Testis (tissue), 3 donors: ENCODE measurements around the gene CGNL1. TPM values are rescaled to one million over a fixed set of nuclear protein-coding genes. Genes with fewer than 3 reads are reported as not detected.

Experiments used
- DNase-seq: peaks from one replicate; pipeline ENCODE4 v3.0.0-alpha.2; 2019
- H3K27ac ChIP-seq, 2 donors: fragments of 200-600 bp; sonication (generic); one replicate each; pipeline ENCODE4 v1.5.1; 2019
- H3K27me3 ChIP-seq: fragments of 200-600 bp; sonication (generic); one replicate; pipeline ENCODE4 v1.5.1; 2019
- H3K36me3 ChIP-seq: fragments of 200-600 bp; sonication (generic); one replicate; pipeline ENCODE4 v1.5.1; 2017; ENCODE audit warnings: low read depth; ENCODE audit errors: missing control alignments
- H3K4me1 ChIP-seq: fragments of 200-600 bp; sonication (generic); one replicate; pipeline ENCODE4 v1.5.1; 2019
- H3K4me3 ChIP-seq, 2 donors: fragments of 200-600 bp; sonication (generic); one replicate each; pipeline ENCODE4 v1.5.1; 2017 to 2019
- H3K9me3 ChIP-seq: fragments of 200-600 bp; sonication (generic); one replicate; pipeline ENCODE4 v1.5.1; 2017
- CTCF ChIP-seq, 3 experiments: fragments of 450-650 bp in 2 of 3; fragments of 200-600 bp in 1 of 3; sonication (generic) in 1 of 3; IDR thresholded peaks; one replicate each; pipeline ENCODE4 v1.5.1; 2016 to 2019; ENCODE audit warnings: antibody characterized with exemption in 3 of 3, mild to moderate bottlenecking in 2 of 3, moderate library complexity in 1 of 3
- POLR2A ChIP-seq: fragments of 450-650 bp; IDR thresholded peaks from one replicate; pipeline ENCODE4 v1.6.1; 2017; ENCODE audit warnings: antibody characterized with exemption, mild to moderate bottlenecking, moderate library complexity
- whole genome bisulfite sequencing, 2 donors: methylation state at CpG; one replicate each; pipeline ENCODE4 v1.1.5; 2018; 5-methylcytosine and 5-hydroxymethylcytosine counted together
- intact Hi-C: fragments of 100-400 bp; cut with DNase I; formaldehyde crosslinking; loops from one replicate; pipeline ENCODE4 v1.15.1; 2023; ENCODE audit warnings: low total_unique reads
- polyA plus RNA-seq: library from polyadenylated mRNA; stranded (reverse); fragments of 350-450 nt; fragmentation: Illumina TruSeq; extraction: RNeasy Lipid Tissue Mini Kit (QIAGEN cat#74804); gene quantifications from one replicate; pipeline ENCODE4 v1.2.3, GENCODE V29; 2014; ENCODE audit warnings: low read depth, low replicate concordance; ENCODE audit not compliant: insufficient read depth
- total RNA-seq, 2 donors: library from RNA; depleted of rRNA; stranded (reverse); fragments of >200 nt; gene quantifications; one replicate each; pipeline ENCODE4 v1.2.3, GENCODE V29; 2016

The CGNL1 gene
- total and polyA plus RNA-seq, 3 donors from 2014 or later: 21.0 to 40.2 (median 29.2) TPM

GRCh38 chr15:57373251-57373881 is 2.9 kb upstream of the CGNL1 start:
- 90 to 92% methylated on average over 4 of the region's 4 CpGs for WGBS, 2 donors
- TF ChIP-seq POLR2A: no peak
- no peak for TF ChIP-seq CTCF (IDR thresholded peaks at IDR 0.05)
- intact Hi-C loops: no loop called here

GRCh38 chr15:57373882-57374276 is 2.4 kb upstream of the CGNL1 start:
- no peak for DNase-seq
- Histone ChIP-seq H3K27ac (no peak overlapping the region), H3K4me1 (peaks cover 8% of the 10 kb centered on the region), H3K4me3 (no peak overlapping the region), H3K36me3 (no peaks in the 10 kb centered on the region), H3K27me3 (no peaks in the 10 kb centered on the region), H3K9me3 (no peaks in the 10 kb centered on the region)
- intact Hi-C loops: no loop called here
- TF ChIP-seq CTCF (IDR thresholded peaks at IDR 0.05): no peak
- 93% methylated on average over 1 of the region's 1 CpG for WGBS, 2 donors

More at GRCh38 chr15:57373251-57373881, 2.9 kb upstream of the CGNL1 start:
- H3K9me3 ChIP-seq: no peaks in the 10 kb centered on the region
- no peak overlapping the region for H3K4me3 ChIP-seq
- H3K27me3 ChIP-seq: no peaks in the 10 kb centered on the region
- peaks cover 6% of the 10 kb centered on the region for H3K4me1 ChIP-seq
- no peak overlapping the region for H3K27ac ChIP-seq
- H3K36me3 ChIP-seq: no peaks in the 10 kb centered on the region
- no peak for DNase-seq

- no peak for TF ChIP-seq CTCF (IDR thresholded peaks at IDR 0.05)
- TF ChIP-seq POLR2A: no peak
- intact Hi-C loops: no loop called here
Observed at GRCh38 chr15:57376696-57377477, 582 bp downstream of the CGNL1 start.

GRCh38 chr15:57377478-57377847 is 1.2 kb downstream of the CGNL1 start:
- no peaks in the 10 kb centered on the region for H3K36me3 ChIP-seq
- peak; percentile 42 for DNase-seq
- no peaks in the 10 kb centered on the region for H3K27me3 ChIP-seq
- peak overlapping the region; percentile 71 to 79 for H3K4me3 ChIP-seq
- 16 to 33% methylated on average over 4 of the region's 4 CpGs for WGBS, 2 donors
- intact Hi-C loops: no loop called here
- peaks cover 16% of the 10 kb centered on the region for H3K4me1 ChIP-seq
- no peak for TF ChIP-seq CTCF (IDR thresholded peaks at IDR 0.05)
- no peak for TF ChIP-seq POLR2A
- no peaks in the 10 kb centered on the region for H3K9me3 ChIP-seq
- H3K27ac ChIP-seq: peak overlapping the region; percentile 10 to 61

More at GRCh38 chr15:57376696-57377477, 582 bp downstream of the CGNL1 start:
- DNase-seq: peak; percentile 59
- Histone ChIP-seq H3K36me3 (no peaks in the 10 kb centered on the region), H3K9me3 (no peaks in the 10 kb centered on the region), H3K4me3 (peak overlapping the region; percentile 71 to 79), H3K27ac (peak overlapping the region; percentile 10 to 61), H3K27me3 (no peaks in the 10 kb centered on the region), H3K4me1 (peaks cover 11% of the 10 kb centered on the region)
- 2 to 17% methylated on average over 11 to 35 of the region's 48 CpGs for WGBS, 2 donors
